MCF 10A (cell line): Measurements from ENCODE around the gene GTPBP6. TPM values are rescaled to one million over a fixed set of nuclear protein-coding genes. Genes with fewer than 3 reads are reported as not detected.

Experiments used
- BruUV-seq: library from RNA; stranded (reverse); fragments of 400-500 nt; replicated peaks from 2 replicates; lab custom pipeline; 2021; lab: Mats Ljungman, UMichigan
- CTCF ChIA-PET: fragments of 300-600 bp; sonication (Branson Sonifier 250); formaldehyde crosslinking; extraction: SDS; loops from one replicate; lab custom pipeline; 2021; ENCODE audit warnings: antibody characterized with exemption, inconsistent platforms; lab: Yijun Ruan, JAX
- POLR2A ChIA-PET: fragments of 300-600, 350-650 bp; sonication (Branson Sonifier 250); formaldehyde crosslinking; extraction: SDS; loops from one replicate; lab custom pipeline; 2020; ENCODE audit warnings: antibody characterized with exemption, inconsistent platforms; lab: Yijun Ruan, JAX
- DNase-seq: peaks from one replicate; pipeline ENCODE4 v3.0.0-alpha.2; 2018; ENCODE audit not compliant: unreplicated experiment
- H3K27ac Mint-ChIP-seq: one replicate; pipeline ENCODE4 v1.8.0; 2022; ENCODE audit warnings: mild to moderate bottlenecking, low read depth, mixed read lengths; ENCODE audit not compliant: unreplicated experiment
- H3K27me3 Mint-ChIP-seq: one replicate; pipeline ENCODE4 v1.8.0; 2022; ENCODE audit warnings: mixed read lengths; ENCODE audit not compliant: insufficient read depth, unreplicated experiment
- H3K36me3 Mint-ChIP-seq: one replicate; pipeline ENCODE4 v1.8.0; 2022; ENCODE audit warnings: mild to moderate bottlenecking, moderate library complexity, mixed read lengths; ENCODE audit not compliant: insufficient read depth, unreplicated experiment
- H3K4me1 Mint-ChIP-seq: one replicate; pipeline ENCODE4 v1.8.0; 2022; ENCODE audit warnings: mixed read lengths; ENCODE audit not compliant: insufficient read depth, unreplicated experiment
- H3K4me3 Mint-ChIP-seq: one replicate; pipeline ENCODE4 v1.8.0; 2022; ENCODE audit warnings: mild to moderate bottlenecking, moderate library complexity, mixed read lengths; ENCODE audit not compliant: unreplicated experiment
- H3K9me3 Mint-ChIP-seq: one replicate; pipeline ENCODE4 v1.8.0; 2022; ENCODE audit warnings: mixed read lengths; ENCODE audit not compliant: unreplicated experiment
- intact Hi-C: fragments of 100-400 bp; cut with micrococcal nuclease; formaldehyde crosslinking; loops from 2 replicates; pipeline ENCODE4 v1.14.1; 2022
- total RNA-seq: library from RNA; stranded (reverse); gene quantifications from 2 replicates; pipeline ENCODE4 v1.2.3, GENCODE V29; 2022
- TF ChIP-seq, protein P1 (sequence below): fragments of 200-600 bp; IDR thresholded peaks from one replicate; pipeline ENCODE4 v1.8.0; 2022; ENCODE audit warnings: antibody characterized with exemption, mild to moderate bottlenecking; ENCODE audit not compliant: unreplicated experiment

Gene GTPBP6
- total RNA-seq, 1 experiment from 2014 or later = 73.4 TPM

- TF ChIP-seq, protein P1, sequence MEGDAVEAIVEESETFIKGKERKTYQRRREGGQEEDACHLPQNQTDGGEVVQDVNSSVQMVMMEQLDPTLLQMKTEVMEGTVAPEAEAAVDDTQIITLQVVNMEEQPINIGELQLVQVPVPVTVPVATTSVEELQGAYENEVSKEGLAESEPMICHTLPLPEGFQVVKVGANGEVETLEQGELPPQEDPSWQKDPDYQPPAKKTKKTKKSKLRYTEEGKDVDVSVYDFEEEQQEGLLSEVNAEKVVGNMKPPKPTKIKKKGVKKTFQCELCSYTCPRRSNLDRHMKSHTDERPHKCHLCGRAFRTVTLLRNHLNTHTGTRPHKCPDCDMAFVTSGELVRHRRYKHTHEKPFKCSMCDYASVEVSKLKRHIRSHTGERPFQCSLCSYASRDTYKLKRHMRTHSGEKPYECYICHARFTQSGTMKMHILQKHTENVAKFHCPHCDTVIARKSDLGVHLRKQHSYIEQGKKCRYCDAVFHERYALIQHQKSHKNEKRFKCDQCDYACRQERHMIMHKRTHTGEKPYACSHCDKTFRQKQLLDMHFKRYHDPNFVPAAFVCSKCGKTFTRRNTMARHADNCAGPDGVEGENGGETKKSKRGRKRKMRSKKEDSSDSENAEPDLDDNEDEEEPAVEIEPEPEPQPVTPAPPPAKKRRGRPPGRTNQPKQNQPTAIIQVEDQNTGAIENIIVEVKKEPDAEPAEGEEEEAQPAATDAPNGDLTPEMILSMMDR = no peak
- Mint-ChIP-seq H3K36me3 (no peaks in the 10 kb centered on the region), H3K27me3 (no peaks in the 10 kb centered on the region), H3K4me3 (peak overlapping the region; percentile 71), H3K27ac (no peak overlapping the region), H3K9me3 (no peaks in the 10 kb centered on the region), H3K4me1 (no peaks in the 10 kb centered on the region)
- ChIA-PET POLR2A (no interaction called here), CTCF (no interaction called here)
- BruUV-seq = no TSS peak
- peak; percentile 64 for DNase-seq
- intact Hi-C loops = no loop called here
Observed at GRCh38 chrX:275967-276580, 42.5 kb downstream of the GTPBP6 start.

GRCh38 chrX:275476-275966 is 43.1 kb downstream of the GTPBP6 start:
- H3K4me1 Mint-ChIP-seq = no peaks in the 10 kb centered on the region
- TF ChIP-seq, protein P1 = no peak
- ChIA-PET CTCF (no interaction called here), POLR2A (no interaction called here)
- H3K9me3 Mint-ChIP-seq = no peaks in the 10 kb centered on the region
- peak overlapping the region; percentile 29 for H3K4me3 Mint-ChIP-seq
- no TSS peak for BruUV-seq
- H3K27me3 Mint-ChIP-seq = no peaks in the 10 kb centered on the region
- intact Hi-C loops = no loop called here
- no peak overlapping the region for H3K27ac Mint-ChIP-seq
- no peak for DNase-seq
- no peaks in the 10 kb centered on the region for H3K36me3 Mint-ChIP-seq

GRCh38 chrX:274904-275475 is 43.6 kb downstream of the GTPBP6 start:
- Mint-ChIP-seq H3K4me1 (no peaks in the 10 kb centered on the region), H3K27me3 (no peaks in the 10 kb centered on the region), H3K36me3 (no peaks in the 10 kb centered on the region), H3K9me3 (no peaks in the 10 kb centered on the region), H3K4me3 (peak overlapping the region; percentile 29), H3K27ac (no peak overlapping the region)
- ChIA-PET POLR2A (no interaction called here), CTCF (no interaction called here)
- no TSS peak for BruUV-seq
- intact Hi-C loops = no loop called here
- DNase-seq = no peak
- TF ChIP-seq, protein P1 = no peak

GRCh38 chrX:270848-271367 is 47.7 kb downstream of the GTPBP6 start:
- no peaks in the 10 kb centered on the region for H3K27me3 Mint-ChIP-seq
- intact Hi-C loops = no loop called here
- ChIA-PET POLR2A (no interaction called here), CTCF (no interaction called here)
- DNase-seq = no peak
- no peaks in the 10 kb centered on the region for H3K36me3 Mint-ChIP-seq
- TF ChIP-seq, protein P1 = no peak
- H3K4me1 Mint-ChIP-seq = no peaks in the 10 kb centered on the region
- no peak overlapping the region for H3K4me3 Mint-ChIP-seq
- no TSS peak for BruUV-seq
- no peak overlapping the region for H3K27ac Mint-ChIP-seq
- no peaks in the 10 kb centered on the region for H3K9me3 Mint-ChIP-seq
